HG02884 (cell line): ENCODE measurements around the gene CDH11.

Source experiments
- ATAC-seq: cut with Tn5 transposase; IDR thresholded peaks from one replicate; pipeline ENCODE4 v1.9.1; 2021; ENCODE audit warnings: mild to moderate bottlenecking, moderate library complexity; ENCODE audit not compliant: unreplicated experiment

The CDH11 gene

GRCh38 chr16:65121870-65122723 is at the start of gene CDH11:
CDH11 (minus strand) TSS chr16:65122063; CDS start chr16:65004869, 117,194 bp downstream.
- no peak for ATAC-seq

- no peak for ATAC-seq
Measured at GRCh38 chr16:65154321-65154720, 32.5 kb upstream of the CDH11 start.

- ATAC-seq, result no peak
Measured at GRCh38 chr16:65153365-65154105, 31.7 kb upstream of the CDH11 start.

- ATAC-seq, result no peak
Measured at GRCh38 chr16:65148804-65149203, 26.9 kb upstream of the CDH11 start.

GRCh38 chr16:65142276-65142675 is 20.4 kb upstream of the CDH11 start:
- ATAC-seq, result no peak

- no peak for ATAC-seq
Measured at GRCh38 chr16:65136681-65137080, 14.8 kb upstream of the CDH11 start.

GRCh38 chr16:65126845-65127624 is 5.2 kb upstream of the CDH11 start:
- ATAC-seq, result no peak

GRCh38 chr16:65125871-65126270 is 4.0 kb upstream of the CDH11 start:
- ATAC-seq, result no peak

GRCh38 chr16:65125322-65125721 is 3.5 kb upstream of the CDH11 start:
- ATAC-seq, result no peak

- no peak for ATAC-seq
Measured at GRCh38 chr16:65124596-65124995, 2.7 kb upstream of the CDH11 start.

GRCh38 chr16:65124212-65124548 is 2.3 kb upstream of the CDH11 start:
- ATAC-seq, result no peak

GRCh38 chr16:65123396-65124211 is 1.7 kb upstream of the CDH11 start:
- ATAC-seq, result no peak

GRCh38 chr16:65122724-65123395 is 997 bp upstream of the CDH11 start:
- no peak for ATAC-seq

GRCh38 chr16:65120831-65121721 is 787 bp downstream of the CDH11 start:
- ATAC-seq, result no peak

- ATAC-seq, result no peak
Measured at GRCh38 chr16:65120461-65120830, 1.4 kb downstream of the CDH11 start.

- no peak for ATAC-seq
Measured at GRCh38 chr16:65119901-65120401, 1.9 kb downstream of the CDH11 start.

GRCh38 chr16:65119435-65119834 is 2.4 kb downstream of the CDH11 start:
- no peak for ATAC-seq

- ATAC-seq, result no peak
Measured at GRCh38 chr16:65118871-65119270, 3.0 kb downstream of the CDH11 start.
